ENCODE measurements around the gene BMPER. TPM values are rescaled to one million over a fixed set of nuclear protein-coding genes. Genes with fewer than 3 reads are reported as not detected.

Gene BMPER
- polyA plus RNA-seq, 1 of the 3 experiments (the other 2 are of a cell fraction): 20.0 TPM

GRCh38 chr7:34163956-34164355 is 258.6 kb downstream of the BMPER start (continued):
- no peak for TF ChIP-seq RAD21 (IDR thresholded peaks at IDR 0.05; ENCODE audit: low read length)

DNA sequence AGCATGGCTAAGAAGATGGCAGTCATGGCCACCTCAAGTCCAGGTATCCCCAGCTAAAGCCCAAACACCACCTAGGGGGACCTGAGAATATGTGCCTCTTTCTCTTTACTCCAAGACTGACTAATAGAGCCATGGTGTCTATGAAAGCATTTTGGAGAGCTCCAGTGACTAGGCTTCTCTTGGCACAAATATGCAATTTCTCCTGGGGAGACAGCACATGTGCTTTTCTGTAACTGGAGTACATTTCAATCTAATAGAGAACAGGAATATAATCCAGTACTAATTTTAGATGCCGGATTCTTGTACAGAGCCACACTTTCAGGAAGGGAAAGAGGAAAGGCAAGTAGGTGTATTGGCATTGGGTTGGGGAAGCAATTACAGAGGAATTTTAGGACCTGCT is 260.1 kb downstream of the BMPER start:
- no peak overlapping the region for H3K9ac ChIP-seq
- 45% methylated on average over 1 of the region's 1 CpG for whole genome bisulfite sequencing (ENCODE audit: low lambda C conversion rate)
- ChIA-PET CTCF (interaction anchor here (0.7 to 4.0 kb wide), 6 partner anchors 13 to 980 kb away, joined by 3 to 15 read pairs (median 6); no protein-coding TSS in a partner anchor), POLR2A (no interaction called here)
- no peaks in the 10 kb centered on the region for H3K27me3 ChIP-seq (ENCODE audit: insufficient read depth)
- no peaks in the 10 kb centered on the region for H3K9me3 ChIP-seq
- no peak overlapping the region for H3K4me2 ChIP-seq
- no peak overlapping the region for H3K4me3 ChIP-seq (ENCODE audit: low read depth in 2 of 2, low read length in 1 of 2)
- no peaks in the 10 kb centered on the region for H4K20me1 ChIP-seq (ENCODE audit: insufficient read depth)
- H2AFZ ChIP-seq (ENCODE audit: low read depth): no peak overlapping the region
- H3F3A ChIP-seq (replicated peaks; ENCODE audit: insufficient read depth): peaks cover 16% of the 10 kb centered on the region
- no peaks in the 10 kb centered on the region for H3K36me3 ChIP-seq (replicated peaks in 1 of 2; ENCODE audit: control insufficient read depth in 1 of 2, insufficient read depth in 2 of 2, low read length in 1 of 2)
- TF ChIP-seq USF1 (IDR thresholded peaks at IDR 0.05; ENCODE audit: borderline replicate concordance, low read depth) (no peak), NRF1 (IDR thresholded peaks at IDR 0.05; ENCODE audit: low read depth, low read length) (no peak), MXI1 (IDR thresholded peaks at IDR 0.05; ENCODE audit: low read depth, low read length) (no peak), RFX5 (IDR thresholded peaks at IDR 0.05; ENCODE audit: low read length) (no peak), NFIC (IDR thresholded peaks at IDR 0.05; ENCODE audit: borderline replicate concordance) (no peak)
- TF ChIP-seq, protein P1, sequence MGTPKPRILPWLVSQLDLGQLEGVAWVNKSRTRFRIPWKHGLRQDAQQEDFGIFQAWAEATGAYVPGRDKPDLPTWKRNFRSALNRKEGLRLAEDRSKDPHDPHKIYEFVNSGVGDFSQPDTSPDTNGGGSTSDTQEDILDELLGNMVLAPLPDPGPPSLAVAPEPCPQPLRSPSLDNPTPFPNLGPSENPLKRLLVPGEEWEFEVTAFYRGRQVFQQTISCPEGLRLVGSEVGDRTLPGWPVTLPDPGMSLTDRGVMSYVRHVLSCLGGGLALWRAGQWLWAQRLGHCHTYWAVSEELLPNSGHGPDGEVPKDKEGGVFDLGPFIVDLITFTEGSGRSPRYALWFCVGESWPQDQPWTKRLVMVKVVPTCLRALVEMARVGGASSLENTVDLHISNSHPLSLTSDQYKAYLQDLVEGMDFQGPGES (IDR thresholded peaks at IDR 0.05; ENCODE audit: low read depth, low read length): no peak
- no peaks in the 10 kb centered on the region for H3K9me2 ChIP-seq
- no peak for DNase-seq
- H3K4me1 ChIP-seq (ENCODE audit: control insufficient read depth in 1 of 2, insufficient read depth in 2 of 2, low read depth in 1 of 2, low read length in 1 of 2): peaks cover 0 to 9% of the 10 kb centered on the region in 2 experiments; a peak in 1 of 4 replicates
- H3K27ac ChIP-seq (ENCODE audit: low read depth in 2 of 2, low read length in 1 of 2): no peak overlapping the region
- H3K79me2 ChIP-seq (ENCODE audit: insufficient read depth): no peaks in the 10 kb centered on the region

DNA sequence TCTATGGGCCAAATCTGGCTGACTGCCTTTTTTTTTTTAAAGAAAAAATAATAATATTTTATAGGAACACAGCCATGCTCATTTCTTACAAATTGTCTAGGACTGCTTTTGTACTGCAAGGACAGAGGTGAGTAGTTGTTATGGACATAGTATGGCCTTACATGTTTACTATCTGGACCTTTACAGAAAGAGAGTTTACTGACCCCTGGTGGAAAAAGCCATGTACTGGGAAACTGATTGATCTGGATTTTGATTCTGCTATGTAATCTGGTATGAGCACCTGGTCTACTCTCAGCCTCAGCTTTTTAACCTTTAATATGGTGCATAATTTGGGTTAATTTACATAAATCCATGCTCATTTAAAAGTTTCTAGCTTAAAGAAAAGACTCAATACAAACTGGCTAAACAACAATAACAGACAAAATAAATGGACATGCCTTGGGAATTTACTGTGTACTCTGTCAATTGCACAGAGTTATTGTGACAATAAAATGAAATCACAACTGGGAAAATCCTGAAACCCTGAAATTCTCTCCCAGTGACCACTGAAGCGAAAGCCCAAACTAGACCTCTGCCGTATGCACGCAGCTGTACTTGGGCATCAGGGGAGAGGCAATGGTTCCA is 260.7 kb downstream of the BMPER start:
- DNase-seq: peak; percentile 49
- H4K20me1 ChIP-seq (ENCODE audit: insufficient read depth): no peaks in the 10 kb centered on the region
- H3K4me2 ChIP-seq: no peak overlapping the region
- H3K27ac ChIP-seq (ENCODE audit: low read depth in 2 of 2, low read length in 1 of 2): no peak overlapping the region
- H3K9ac ChIP-seq: no peak overlapping the region
- H3K4me3 ChIP-seq (ENCODE audit: low read depth in 2 of 2, low read length in 1 of 2): no peak overlapping the region
- no peaks in the 10 kb centered on the region for H3K27me3 ChIP-seq (ENCODE audit: insufficient read depth)
- no peak overlapping the region for H2AFZ ChIP-seq (ENCODE audit: low read depth)
- ChIA-PET POLR2A (no interaction called here), CTCF (interaction anchor here (0.8 to 1.5 kb wide), 8 partner anchors 10 to 980 kb away, joined by 3 to 8 read pairs (median 4); no protein-coding TSS in a partner anchor)
- TF ChIP-seq CTCF (IDR thresholded peaks at IDR 0.05) (peak; percentile 88), RAD21 (IDR thresholded peaks at IDR 0.05; ENCODE audit: low read length) (peak; percentile 73), TEAD4 (IDR thresholded peaks at IDR 0.05; ENCODE audit: borderline replicate concordance, insufficient read depth) (no peak), RFX5 (IDR thresholded peaks at IDR 0.05; ENCODE audit: low read length) (peak; percentile 31; the same call in 1 of the 2 replicates), YY1 (IDR thresholded peaks at IDR 0.05; ENCODE audit: low read depth) (no peak), SMC3 (IDR thresholded peaks at IDR 0.05; ENCODE audit: low read depth, low read length) (peak; percentile 89)
- no peaks in the 10 kb centered on the region for H3K79me2 ChIP-seq (ENCODE audit: insufficient read depth)
- H3K4me1 ChIP-seq (ENCODE audit: control insufficient read depth in 1 of 2, insufficient read depth in 2 of 2, low read depth in 1 of 2, low read length in 1 of 2): peaks cover 0 to 5% of the 10 kb centered on the region in 2 experiments; a peak in 1 of 4 replicates
- 73% methylated on average over 3 of the region's 3 CpGs for WGBS (ENCODE audit: low lambda C conversion rate)
- no peaks in the 10 kb centered on the region for H3K9me3 ChIP-seq
- peaks cover 11% of the 10 kb centered on the region for H3F3A ChIP-seq (replicated peaks; ENCODE audit: insufficient read depth)
- H3K9me2 ChIP-seq: no peaks in the 10 kb centered on the region
- H3K36me3 ChIP-seq (replicated peaks in 1 of 2; ENCODE audit: control insufficient read depth in 1 of 2, insufficient read depth in 2 of 2, low read length in 1 of 2): no peaks in the 10 kb centered on the region
